ENCODE data around the gene PLCH1.

DNA sequence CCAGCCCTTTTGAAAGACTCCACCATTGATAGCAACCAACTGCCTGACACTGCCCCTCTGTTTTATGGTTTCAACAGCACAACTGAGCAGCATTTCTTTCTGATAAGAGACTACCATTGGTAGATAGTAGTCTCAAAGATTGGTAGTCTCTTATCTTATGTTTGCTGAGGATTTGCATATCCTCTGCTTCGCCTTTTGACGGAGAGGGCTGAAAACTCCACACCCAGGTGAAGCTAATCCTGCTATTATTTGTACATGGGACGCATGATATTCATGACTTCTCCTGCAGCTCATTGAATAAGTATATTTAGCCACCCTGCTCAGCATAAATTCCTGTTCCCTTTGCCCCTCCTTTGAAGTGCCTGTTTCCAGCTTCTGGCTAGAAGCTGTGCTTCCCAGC, 332.0 kb downstream of the PLCH1 start:
- TF ChIP-seq TAF1 (IDR thresholded peaks at IDR 0.05; ENCODE audit: borderline replicate concordance, insufficient read depth, low read length) = no peak
- TF ChIP-seq, protein P1, sequence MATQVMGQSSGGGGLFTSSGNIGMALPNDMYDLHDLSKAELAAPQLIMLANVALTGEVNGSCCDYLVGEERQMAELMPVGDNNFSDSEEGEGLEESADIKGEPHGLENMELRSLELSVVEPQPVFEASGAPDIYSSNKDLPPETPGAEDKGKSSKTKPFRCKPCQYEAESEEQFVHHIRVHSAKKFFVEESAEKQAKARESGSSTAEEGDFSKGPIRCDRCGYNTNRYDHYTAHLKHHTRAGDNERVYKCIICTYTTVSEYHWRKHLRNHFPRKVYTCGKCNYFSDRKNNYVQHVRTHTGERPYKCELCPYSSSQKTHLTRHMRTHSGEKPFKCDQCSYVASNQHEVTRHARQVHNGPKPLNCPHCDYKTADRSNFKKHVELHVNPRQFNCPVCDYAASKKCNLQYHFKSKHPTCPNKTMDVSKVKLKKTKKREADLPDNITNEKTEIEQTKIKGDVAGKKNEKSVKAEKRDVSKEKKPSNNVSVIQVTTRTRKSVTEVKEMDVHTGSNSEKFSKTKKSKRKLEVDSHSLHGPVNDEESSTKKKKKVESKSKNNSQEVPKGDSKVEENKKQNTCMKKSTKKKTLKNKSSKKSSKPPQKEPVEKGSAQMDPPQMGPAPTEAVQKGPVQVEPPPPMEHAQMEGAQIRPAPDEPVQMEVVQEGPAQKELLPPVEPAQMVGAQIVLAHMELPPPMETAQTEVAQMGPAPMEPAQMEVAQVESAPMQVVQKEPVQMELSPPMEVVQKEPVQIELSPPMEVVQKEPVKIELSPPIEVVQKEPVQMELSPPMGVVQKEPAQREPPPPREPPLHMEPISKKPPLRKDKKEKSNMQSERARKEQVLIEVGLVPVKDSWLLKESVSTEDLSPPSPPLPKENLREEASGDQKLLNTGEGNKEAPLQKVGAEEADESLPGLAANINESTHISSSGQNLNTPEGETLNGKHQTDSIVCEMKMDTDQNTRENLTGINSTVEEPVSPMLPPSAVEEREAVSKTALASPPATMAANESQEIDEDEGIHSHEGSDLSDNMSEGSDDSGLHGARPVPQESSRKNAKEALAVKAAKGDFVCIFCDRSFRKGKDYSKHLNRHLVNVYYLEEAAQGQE (IDR thresholded peaks at IDR 0.05; ENCODE audit: insufficient read depth in 1 of 2, low read depth in 2 of 2, low read length in 2 of 2) = no peak
